ENCODE data around the gene STIP1. TPM values are rescaled to one million over a fixed set of nuclear protein-coding genes. Genes with fewer than 3 reads are reported as not detected.
A peak's percentile ranks its signal among the peaks of the same experiment; 100 is the strongest.
"Not testable (repeated sequence)": the region's sequence is repeated elsewhere in the genome, so short reads cannot be mapped to it uniquely, and the experiment has no call there.

Gene STIP1
- polyA plus RNA-seq, 12 donors, result 119 to 165 (median 139) TPM; not detected in 1

GRCh38 chr11:64156235-64157011 lies 29.5 kb upstream of the STIP1 start:
- DNase-seq, result no peak

- no peak for DNase-seq
Observed at GRCh38 chr11:64157631-64158394, 28.2 kb upstream of the STIP1 start.

- DNase-seq, result no peak
Observed at GRCh38 chr11:64161037-64161436, 24.9 kb upstream of the STIP1 start.

- not testable (repeated sequence) for DNase-seq
Observed at GRCh38 chr11:64162769-64163168, 23.2 kb upstream of the STIP1 start.

- no peak for DNase-seq
Observed at GRCh38 chr11:64163951-64164350, 22.0 kb upstream of the STIP1 start.

GRCh38 chr11:64164392-64165312 lies 21.3 kb upstream of the STIP1 start:
- no peak for DNase-seq

GRCh38 chr11:64165481-64165841 lies 20.5 kb upstream of the STIP1 start:
- DNase-seq, result no peak

GRCh38 chr11:64165842-64166635 lies 19.9 kb upstream of the STIP1 start, which contains the start of gene MACROD1:
Gene MACROD1, minus strand, starts transcription at chr11:64166113. Its CDS starts 119 bp downstream, at chr11:64165994.
- peak; percentile 82 for DNase-seq

- no peak for DNase-seq
Observed at GRCh38 chr11:64170419-64170818, 15.6 kb upstream of the STIP1 start.

- no peak for DNase-seq
Observed at GRCh38 chr11:64173616-64174355, 12.2 kb upstream of the STIP1 start.

- DNase-seq, result no peak
Observed at GRCh38 chr11:64176751-64177150, 9.2 kb upstream of the STIP1 start.

- no peak for DNase-seq
Observed at GRCh38 chr11:64178203-64178602, 7.8 kb upstream of the STIP1 start.

- DNase-seq, result no peak
Observed at GRCh38 chr11:64178951-64179639, 6.9 kb upstream of the STIP1 start.

GRCh38 chr11:64180891-64181290 lies 5.1 kb upstream of the STIP1 start:
- no peak for DNase-seq

- DNase-seq, result peak; percentile 92
Observed at GRCh38 chr11:64181506-64182411, 4.2 kb upstream of the STIP1 start.

GRCh38 chr11:64183890-64184289 lies 2.1 kb upstream of the STIP1 start:
- no peak for DNase-seq

- DNase-seq, result peak; percentile 85
Observed at GRCh38 chr11:64185175-64185692, 737 bp upstream of the STIP1 start.

- no peak for DNase-seq
Observed at GRCh38 chr11:64186492-64187165, 658 bp downstream of the STIP1 start.
